Smooth muscle cell (in vitro differentiated cells): ENCODE results near the gene TAB3. TPM values are rescaled to one million over a fixed set of nuclear protein-coding genes. Genes with fewer than 3 reads are reported as not detected.

Experiments used
- DNase-seq: peaks from one replicate; lab custom pipeline; 2025; ENCODE audit not compliant: unreplicated experiment; lab: John Stamatoyannopoulos, UW
- H2AFZ ChIP-seq: fragments of 200-600 bp; sonication (generic); 2 replicates; pipeline ENCODE4 v1.6.0; 2016; ENCODE audit warnings: antibody characterized with exemption, low read depth, mild to moderate bottlenecking
- H3F3A ChIP-seq: fragments of 200-600 bp; sonication (generic); 2 replicates; pipeline ENCODE4 v1.6.0; 2017; ENCODE audit warnings: antibody characterized with exemption, low read depth
- H3K27ac ChIP-seq: fragments of 200-600 bp; sonication (generic); 2 replicates; pipeline ENCODE4 v1.5.1; 2016; ENCODE audit warnings: low read depth, mild to moderate bottlenecking
- H3K27me3 ChIP-seq: fragments of 200-600 bp; sonication (generic); 2 replicates; pipeline ENCODE4 v1.6.1; 2016; ENCODE audit warnings: low read depth, mild to moderate bottlenecking
- H3K36me3 ChIP-seq: fragments of 200-600 bp; sonication (generic); 2 replicates; pipeline ENCODE4 v1.5.1; 2016; ENCODE audit warnings: low read depth
- H3K4me1 ChIP-seq: fragments of 200-600 bp; sonication (generic); 2 replicates; pipeline ENCODE4 v1.5.1; 2016; ENCODE audit warnings: low read depth
- H3K4me2 ChIP-seq: fragments of 200-600 bp; sonication (generic); 2 replicates; pipeline ENCODE4 v1.6.0; 2016; ENCODE audit warnings: mild to moderate bottlenecking
- H3K4me3 ChIP-seq: fragments of 200-600 bp; sonication (generic); 2 replicates; pipeline ENCODE4 v1.5.1; 2016; ENCODE audit warnings: mild to moderate bottlenecking
- H3K79me2 ChIP-seq: fragments of 200-600 bp; sonication (generic); 2 replicates; pipeline ENCODE4 v1.6.0; 2016; ENCODE audit warnings: low read depth, mild to moderate bottlenecking
- H3K9ac ChIP-seq: fragments of 200-600 bp; sonication (generic); 2 replicates; pipeline ENCODE4 v1.6.0; 2016; ENCODE audit warnings: low read depth
- H3K9me3 ChIP-seq: fragments of 200-600 bp; sonication (generic); replicated peaks from 2 replicates; pipeline ENCODE4 v1.5.1; 2016; ENCODE audit warnings: low read depth
- H4K20me1 ChIP-seq: fragments of 200-600 bp; sonication (generic); 2 replicates; pipeline ENCODE4 v1.6.0; 2016; ENCODE audit warnings: low read depth
- CTCF ChIP-seq: fragments of 200-600 bp; sonication (generic); IDR thresholded peaks from 2 replicates; pipeline ENCODE4 v1.5.1; 2017; ENCODE audit warnings: borderline replicate concordance, mild to moderate bottlenecking, antibody characterized with exemption; ENCODE audit not compliant: insufficient read depth, poor library complexity, severe bottlenecking
- WGBS: methylation state at CpG from one replicate; pipeline ENCODE4 v1.1.7; 2016; ENCODE audit warnings: low lambda C conversion rate; 5-methylcytosine and 5-hydroxymethylcytosine counted together
- polyA plus RNA-seq: library from polyadenylated mRNA; unstranded; fragments of >200 nt; fragmentation: Nextera tagmentation; extraction: Ambion mirVana; gene quantifications from 2 replicates; pipeline ENCODE4 v1.2.1, GENCODE V29; 2016
- total RNA-seq: library from RNA; depleted of rRNA; stranded (reverse); fragments of >200 nt; gene quantifications from 2 replicates; pipeline ENCODE4 v1.2.3, GENCODE V29; 2014

Gene TAB3
- total and polyA plus RNA-seq, 2 experiments from 2014 or later: 4.8 to 31.9 TPM

GRCh38 chrX:30918480-30918879 lies 29.4 kb upstream of the TAB3 start:
- Histone ChIP-seq H3K9ac (no peak overlapping the region), H3K9me3 (no peaks in the 10 kb centered on the region), H3F3A (no peaks in the 10 kb centered on the region), H3K36me3 (no peaks in the 10 kb centered on the region), H3K4me1 (no peaks in the 10 kb centered on the region), H3K27ac (no peak overlapping the region), H3K27me3 (no peaks in the 10 kb centered on the region), H3K4me3 (no peak overlapping the region), H3K79me2 (no peaks in the 10 kb centered on the region), H4K20me1 (no peaks in the 10 kb centered on the region), H2AFZ (no peak overlapping the region), H3K4me2 (no peak overlapping the region)
- DNase-seq: no peak
- TF ChIP-seq CTCF: no peak
- WGBS: 78% methylated on average over 1 of the region's 1 CpG

DNA sequence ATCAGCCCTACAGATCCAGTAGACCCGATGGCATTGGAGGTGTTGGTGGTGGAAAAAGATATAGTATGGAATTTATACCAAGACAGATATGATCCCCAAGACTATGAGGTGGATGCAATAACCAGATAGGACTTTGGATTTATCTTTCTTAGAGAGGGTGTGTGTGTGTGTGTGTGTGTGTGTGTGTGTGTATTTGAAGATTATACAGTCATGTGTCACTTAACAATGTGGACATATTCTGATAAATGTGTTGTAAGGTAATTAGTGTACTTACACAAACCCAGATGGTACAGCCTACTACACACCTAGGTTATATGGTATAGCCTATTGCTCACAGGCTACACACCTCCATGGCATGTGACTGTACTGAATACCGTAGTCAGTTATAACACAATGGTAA lies 24.4 kb upstream of the TAB3 start:
- H3K4me3 ChIP-seq: no peak overlapping the region
- DNase-seq: no peak
- H2AFZ ChIP-seq: no peak overlapping the region
- H3K4me2 ChIP-seq: no peak overlapping the region
- no peak overlapping the region for H3K9ac ChIP-seq
- no peak for TF ChIP-seq CTCF
- no peaks in the 10 kb centered on the region for H3K36me3 ChIP-seq
- no peaks in the 10 kb centered on the region for H3K9me3 ChIP-seq
- 92% methylated on average over 2 of the region's 2 CpGs for WGBS
- no peaks in the 10 kb centered on the region for H4K20me1 ChIP-seq
- H3F3A ChIP-seq: no peaks in the 10 kb centered on the region
- H3K4me1 ChIP-seq: no peaks in the 10 kb centered on the region
- H3K79me2 ChIP-seq: no peaks in the 10 kb centered on the region
- no peaks in the 10 kb centered on the region for H3K27me3 ChIP-seq
- H3K27ac ChIP-seq: no peak overlapping the region

DNA sequence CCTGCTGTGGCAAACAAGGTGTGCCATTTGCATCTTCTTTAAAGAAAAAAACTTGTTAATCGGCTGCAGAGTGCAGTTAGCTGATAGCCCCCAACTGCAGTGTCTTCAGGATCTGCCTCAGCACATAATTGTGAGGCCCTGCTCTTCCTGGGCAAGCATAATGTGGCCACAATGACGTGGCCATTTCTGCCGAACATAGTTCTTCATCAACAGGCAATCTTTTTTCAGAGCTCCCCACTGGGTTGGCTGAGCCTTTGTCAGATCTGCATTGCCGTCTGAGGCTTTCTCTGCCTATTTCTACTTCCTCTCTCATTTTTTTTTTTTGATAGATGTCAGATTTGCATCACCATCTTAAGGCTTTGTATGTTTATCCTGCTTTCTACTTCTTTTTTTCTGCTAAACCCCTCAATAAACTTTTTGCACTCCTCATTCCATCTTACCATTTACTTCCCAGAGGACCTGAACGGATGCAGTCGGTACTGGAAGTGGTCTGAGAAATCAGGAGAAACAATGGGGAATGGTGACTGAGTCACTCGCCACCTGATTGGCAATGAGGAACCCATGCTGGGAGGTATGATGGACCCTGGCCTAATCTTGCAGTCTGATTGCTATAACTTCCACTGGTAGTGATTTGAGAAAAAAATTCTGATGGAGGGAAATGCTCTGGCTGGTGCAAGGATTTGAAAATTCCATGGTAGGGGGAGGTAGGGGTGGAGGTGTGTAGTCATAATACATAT lies 21.2 kb upstream of the TAB3 start:
- Histone ChIP-seq H2AFZ (no peak overlapping the region), H4K20me1 (no peaks in the 10 kb centered on the region), H3K4me2 (no peak overlapping the region), H3K36me3 (no peaks in the 10 kb centered on the region), H3K27ac (no peak overlapping the region), H3K27me3 (no peaks in the 10 kb centered on the region), H3K9me3 (no peaks in the 10 kb centered on the region), H3K9ac (no peak overlapping the region), H3K79me2 (no peaks in the 10 kb centered on the region), H3K4me1 (no peaks in the 10 kb centered on the region), H3K4me3 (no peak overlapping the region), H3F3A (no peaks in the 10 kb centered on the region)
- TF ChIP-seq CTCF: no peak
- WGBS: 68% methylated on average over 7 of the region's 7 CpGs
- no peak for DNase-seq

- Histone ChIP-seq H3K36me3 (no peaks in the 10 kb centered on the region), H3F3A (no peaks in the 10 kb centered on the region), H2AFZ (no peak overlapping the region), H4K20me1 (no peaks in the 10 kb centered on the region), H3K4me1 (no peaks in the 10 kb centered on the region), H3K9me3 (no peaks in the 10 kb centered on the region), H3K4me3 (no peak overlapping the region), H3K4me2 (no peak overlapping the region), H3K79me2 (no peaks in the 10 kb centered on the region), H3K27me3 (no peaks in the 10 kb centered on the region), H3K27ac (no peak overlapping the region), H3K9ac (no peak overlapping the region)
- WGBS: 68% methylated on average over 1 of the region's 1 CpG
- no peak for TF ChIP-seq CTCF
- no peak for DNase-seq
Observed at GRCh38 chrX:30906726-30907125, 17.7 kb upstream of the TAB3 start.
